Astrocyte of the cerebellum (primary cell): ENCODE data around the gene AOX1.

ENCODE experiments used
- DNase-seq: peaks from one replicate; pipeline ENCODE4 v3.0.0-alpha.2; 2011; ENCODE audit warnings: low read depth
- H3K4me3 ChIP-seq: 2 replicates; pipeline ENCODE4 v1.5.1; 2011; ENCODE audit warnings: mild to moderate bottlenecking, low read depth, low read length, moderate library complexity
- in situ Hi-C: cut with HindIII; loops from 2 replicates; pipeline ENCODE4 v1.10.0; 2017; ENCODE audit warnings: low sequenced_read_pairs
- TF ChIP-seq, protein P1 (sequence below): IDR thresholded peaks from 2 replicates; pipeline ENCODE4 v1.5.1; 2012; ENCODE audit warnings: low read length, low read depth, moderate library complexity, mild to moderate bottlenecking; ENCODE audit errors: missing control alignments

AOX1 gene

GRCh38 chr2:200650195-200650594, 64.4 kb downstream of the AOX1 start:
- no peak overlapping the region for H3K4me3 ChIP-seq
- DNase-seq, result no peak
- TF ChIP-seq, protein P1, sequence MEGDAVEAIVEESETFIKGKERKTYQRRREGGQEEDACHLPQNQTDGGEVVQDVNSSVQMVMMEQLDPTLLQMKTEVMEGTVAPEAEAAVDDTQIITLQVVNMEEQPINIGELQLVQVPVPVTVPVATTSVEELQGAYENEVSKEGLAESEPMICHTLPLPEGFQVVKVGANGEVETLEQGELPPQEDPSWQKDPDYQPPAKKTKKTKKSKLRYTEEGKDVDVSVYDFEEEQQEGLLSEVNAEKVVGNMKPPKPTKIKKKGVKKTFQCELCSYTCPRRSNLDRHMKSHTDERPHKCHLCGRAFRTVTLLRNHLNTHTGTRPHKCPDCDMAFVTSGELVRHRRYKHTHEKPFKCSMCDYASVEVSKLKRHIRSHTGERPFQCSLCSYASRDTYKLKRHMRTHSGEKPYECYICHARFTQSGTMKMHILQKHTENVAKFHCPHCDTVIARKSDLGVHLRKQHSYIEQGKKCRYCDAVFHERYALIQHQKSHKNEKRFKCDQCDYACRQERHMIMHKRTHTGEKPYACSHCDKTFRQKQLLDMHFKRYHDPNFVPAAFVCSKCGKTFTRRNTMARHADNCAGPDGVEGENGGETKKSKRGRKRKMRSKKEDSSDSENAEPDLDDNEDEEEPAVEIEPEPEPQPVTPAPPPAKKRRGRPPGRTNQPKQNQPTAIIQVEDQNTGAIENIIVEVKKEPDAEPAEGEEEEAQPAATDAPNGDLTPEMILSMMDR, result no peak
- in situ Hi-C loops, result no loop called here

DNA sequence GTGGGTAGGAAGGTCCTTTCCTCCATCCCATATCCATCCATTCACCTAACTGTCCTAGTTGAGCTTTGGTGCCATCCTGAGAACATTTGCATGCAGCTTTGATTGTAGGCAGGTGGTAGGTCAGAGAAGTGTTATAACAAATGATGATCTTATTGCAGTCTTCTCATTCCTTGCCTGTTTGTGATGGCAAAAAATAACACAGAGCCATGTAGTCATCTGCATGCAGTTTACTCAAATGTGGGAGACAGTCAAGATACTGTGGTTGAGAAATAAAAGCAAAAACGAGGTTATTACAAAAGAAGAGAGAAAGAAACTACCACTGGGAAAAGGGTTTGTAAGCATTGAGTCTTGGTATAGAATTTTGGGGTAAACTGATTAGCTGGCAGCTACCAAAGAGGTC, 66.3 kb downstream of the AOX1 start:
- DNase-seq, result no peak
- in situ Hi-C loops, result no loop called here
- no peak overlapping the region for H3K4me3 ChIP-seq
- TF ChIP-seq, protein P1, result no peak

GRCh38 chr2:200653021-200653420, 67.2 kb downstream of the AOX1 start:
- no peak for DNase-seq
- in situ Hi-C loops, result no loop called here
- H3K4me3 ChIP-seq, result no peak overlapping the region
- TF ChIP-seq, protein P1, result no peak

DNA sequence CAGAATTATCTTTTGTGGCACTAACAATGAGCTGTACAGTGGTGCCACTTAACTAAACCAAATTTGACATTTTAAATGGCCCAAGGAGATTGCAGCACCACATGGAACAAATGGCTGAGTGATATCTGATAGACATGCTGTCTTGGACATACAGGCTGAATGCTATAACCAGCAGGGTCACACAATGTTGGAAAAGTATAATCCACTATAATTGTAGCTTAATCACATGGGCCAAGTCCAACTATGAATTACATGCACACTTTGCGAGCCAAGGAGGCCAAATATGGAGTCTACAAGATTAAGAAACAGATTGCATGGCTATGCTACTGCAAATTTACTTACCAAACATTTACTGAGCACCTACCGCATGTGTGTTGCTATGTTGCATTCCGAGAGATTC, 69.0 kb downstream of the AOX1 start:
- no peak for DNase-seq
- in situ Hi-C loops, result no loop called here
- H3K4me3 ChIP-seq, result no peak overlapping the region
- TF ChIP-seq, protein P1, result no peak

GRCh38 chr2:200655918-200656580, 70.2 kb downstream of the AOX1 start:
- in situ Hi-C loops, result no loop called here

DNA sequence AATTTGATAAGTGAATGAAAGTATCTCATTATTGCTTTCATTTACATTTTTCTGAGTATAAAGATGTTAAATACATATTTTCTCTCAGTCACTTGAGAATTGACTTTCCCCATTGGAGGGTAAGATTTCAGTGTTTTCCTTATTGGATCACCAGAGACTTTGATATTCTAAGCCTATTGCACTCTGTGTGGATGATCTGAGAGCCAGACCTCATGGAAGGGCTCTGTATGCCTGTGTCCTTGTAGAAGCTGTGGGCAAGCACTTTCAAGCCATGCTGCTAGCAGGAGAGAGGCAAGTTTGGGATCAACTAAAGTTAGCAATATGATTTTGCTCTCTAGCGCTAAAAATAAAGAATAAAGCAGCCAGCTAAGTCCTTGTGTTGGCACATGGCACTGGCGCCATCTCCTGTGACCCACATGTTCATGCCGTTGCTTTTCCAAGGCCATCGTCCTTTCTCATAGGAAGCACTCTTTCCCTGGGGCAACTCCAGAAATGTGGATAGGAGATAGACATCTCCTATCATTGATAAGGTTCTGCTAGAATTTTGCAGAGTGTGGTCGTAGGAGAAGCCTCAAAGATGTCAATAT, 72.6 kb downstream of the AOX1 start:
- DNase-seq, result no peak
- TF ChIP-seq, protein P1, result no peak
- in situ Hi-C loops, result no loop called here
- no peak overlapping the region for H3K4me3 ChIP-seq

More at GRCh38 chr2:200655918-200656580, 70.2 kb downstream of the AOX1 start:
- TF ChIP-seq, protein P1, result no peak
- no peak for DNase-seq
- H3K4me3 ChIP-seq, result no peak overlapping the region

DNA sequence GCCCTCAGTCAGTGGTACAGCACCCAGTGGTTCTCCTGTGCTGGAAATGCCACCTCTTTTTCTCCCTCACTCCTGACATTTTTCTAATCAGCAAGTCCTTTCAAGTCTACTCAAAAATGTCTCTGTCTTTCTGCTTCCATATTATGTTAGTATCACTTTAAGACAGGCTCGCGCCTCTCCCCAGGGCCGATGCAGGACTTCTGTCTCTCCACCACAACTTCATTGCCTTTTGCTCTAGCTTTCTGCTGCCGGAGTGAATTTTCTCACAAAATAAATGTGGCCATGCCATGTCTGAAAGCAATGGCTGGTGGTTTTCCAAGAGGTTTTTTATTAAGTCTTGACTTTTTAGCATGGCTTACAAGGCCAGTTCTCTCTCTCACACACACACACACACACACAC, 73.6 kb downstream of the AOX1 start:
- no peak overlapping the region for H3K4me3 ChIP-seq
- in situ Hi-C loops, result no loop called here
- no peak for DNase-seq
- TF ChIP-seq, protein P1, result no peak
